Thyroid gland (tissue), 4 donors: ENCODE measurements around the gene PLXNB2.

Experiments used
- POLR2A ChIP-seq, 2 donors: fragments of 450-650 bp; IDR thresholded peaks; one replicate each; pipeline ENCODE4 v1.6.1; 2017; ENCODE audit warnings: antibody characterized with exemption in 2 of 2, mild to moderate bottlenecking in 2 of 2, moderate library complexity in 1 of 2
- TF ChIP-seq, protein P1 (sequence below), 6 experiments: fragments of 200-600 bp in 3 of 6; fragments of 450-650 bp in 3 of 6; sonication (generic) in 3 of 6; IDR thresholded peaks; one replicate each; pipeline ENCODE4 v1.5.1; 2016 to 2019; ENCODE audit warnings: antibody characterized with exemption in 6 of 6, mild to moderate bottlenecking in 2 of 6, inconsistent platforms in 1 of 6, moderate library complexity in 1 of 6

DNA sequence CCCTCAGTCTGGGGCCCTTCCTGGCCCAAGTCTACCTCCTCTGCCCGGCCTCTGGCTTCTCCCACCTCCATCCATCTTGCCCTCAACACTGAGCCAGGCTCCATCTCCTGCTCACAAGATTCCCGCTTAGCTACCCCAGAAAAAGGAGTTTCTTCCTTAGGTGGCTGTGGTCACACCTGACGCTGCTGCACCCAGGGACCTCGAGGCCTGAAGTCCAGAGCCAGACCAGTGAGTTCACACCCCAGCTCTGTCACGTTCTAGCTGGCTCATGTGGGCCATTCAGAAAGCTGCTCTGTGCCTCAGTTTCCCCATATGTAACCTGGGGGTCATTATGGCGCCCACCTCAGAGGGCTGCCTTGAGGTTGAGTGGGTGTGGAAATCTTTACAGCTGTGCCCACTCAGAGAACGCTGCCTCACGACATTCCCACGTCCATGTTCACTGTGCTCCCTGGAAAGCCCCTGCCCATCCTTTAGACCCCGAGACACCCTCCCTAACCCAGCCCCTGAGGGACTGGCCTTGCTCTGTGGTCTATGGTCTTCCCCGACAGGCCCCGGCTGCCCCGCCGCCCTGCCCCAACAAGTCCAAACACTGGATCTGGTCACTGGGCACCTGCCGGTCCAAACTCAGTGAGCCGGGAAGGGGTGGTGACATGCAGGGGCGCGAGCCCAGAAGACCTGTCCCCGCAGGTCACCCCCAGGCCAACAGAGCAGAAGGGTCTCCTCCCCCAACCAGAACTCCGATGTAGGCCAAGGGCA lies 9.8 kb downstream of the PLXNB2 start:
- TF ChIP-seq POLR2A (IDR thresholded peaks at IDR 0.05), result no peak
- TF ChIP-seq, protein P1, sequence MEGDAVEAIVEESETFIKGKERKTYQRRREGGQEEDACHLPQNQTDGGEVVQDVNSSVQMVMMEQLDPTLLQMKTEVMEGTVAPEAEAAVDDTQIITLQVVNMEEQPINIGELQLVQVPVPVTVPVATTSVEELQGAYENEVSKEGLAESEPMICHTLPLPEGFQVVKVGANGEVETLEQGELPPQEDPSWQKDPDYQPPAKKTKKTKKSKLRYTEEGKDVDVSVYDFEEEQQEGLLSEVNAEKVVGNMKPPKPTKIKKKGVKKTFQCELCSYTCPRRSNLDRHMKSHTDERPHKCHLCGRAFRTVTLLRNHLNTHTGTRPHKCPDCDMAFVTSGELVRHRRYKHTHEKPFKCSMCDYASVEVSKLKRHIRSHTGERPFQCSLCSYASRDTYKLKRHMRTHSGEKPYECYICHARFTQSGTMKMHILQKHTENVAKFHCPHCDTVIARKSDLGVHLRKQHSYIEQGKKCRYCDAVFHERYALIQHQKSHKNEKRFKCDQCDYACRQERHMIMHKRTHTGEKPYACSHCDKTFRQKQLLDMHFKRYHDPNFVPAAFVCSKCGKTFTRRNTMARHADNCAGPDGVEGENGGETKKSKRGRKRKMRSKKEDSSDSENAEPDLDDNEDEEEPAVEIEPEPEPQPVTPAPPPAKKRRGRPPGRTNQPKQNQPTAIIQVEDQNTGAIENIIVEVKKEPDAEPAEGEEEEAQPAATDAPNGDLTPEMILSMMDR (IDR thresholded peaks at IDR 0.05), result no peak
